G401 (cell line): ENCODE results near the gene ERC2. TPM values are rescaled to one million over a fixed set of nuclear protein-coding genes. Genes with fewer than 3 reads are reported as not detected.
A peak's percentile ranks its signal among the peaks of the same experiment; 100 is the strongest.

Source experiments
- DNase-seq: peaks from one replicate; pipeline ENCODE4 v3.0.0-alpha.2; 2015; ENCODE audit warnings: low spot score
- in situ Hi-C: cut with HindIII; loops from 2 replicates; pipeline ENCODE4 v1.10.0; 2016; ENCODE audit warnings: low sequenced_read_pairs, mixed read lengths
- total RNA-seq: library from RNA; depleted of rRNA; stranded (reverse); fragments of >200 nt; shearing (Covaris generic); gene quantifications from 2 replicates; pipeline ENCODE4 v1.2.3, GENCODE V29; 2014

Gene ERC2
- total RNA-seq, 1 experiment from 2014 or later: 3.8 TPM

DNA sequence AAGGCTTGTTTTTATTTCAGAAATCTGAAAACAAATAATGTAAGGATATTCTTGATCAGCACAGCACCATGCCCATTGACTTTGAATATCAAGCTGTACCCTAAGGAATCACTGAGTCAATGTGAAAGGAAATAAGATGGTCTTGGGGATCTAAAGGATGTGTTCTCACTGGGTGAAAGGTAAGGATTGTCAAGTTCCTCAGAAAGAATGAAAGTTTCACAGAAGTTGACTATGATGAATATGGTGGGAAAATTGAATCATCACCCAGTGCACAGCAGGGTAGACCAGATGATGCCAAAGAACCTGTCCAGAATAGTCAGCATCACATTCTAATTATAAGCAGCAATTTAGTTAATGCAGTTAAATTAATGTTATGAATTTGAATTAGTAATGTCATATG, 16.2 kb downstream of the ERC2 start:
- DNase-seq: no peak
- in situ Hi-C loops: no loop called here

GRCh38 chr3:56443372-56443771, 24.9 kb downstream of the ERC2 start:
- in situ Hi-C loops: no loop called here
- DNase-seq: no peak

DNA sequence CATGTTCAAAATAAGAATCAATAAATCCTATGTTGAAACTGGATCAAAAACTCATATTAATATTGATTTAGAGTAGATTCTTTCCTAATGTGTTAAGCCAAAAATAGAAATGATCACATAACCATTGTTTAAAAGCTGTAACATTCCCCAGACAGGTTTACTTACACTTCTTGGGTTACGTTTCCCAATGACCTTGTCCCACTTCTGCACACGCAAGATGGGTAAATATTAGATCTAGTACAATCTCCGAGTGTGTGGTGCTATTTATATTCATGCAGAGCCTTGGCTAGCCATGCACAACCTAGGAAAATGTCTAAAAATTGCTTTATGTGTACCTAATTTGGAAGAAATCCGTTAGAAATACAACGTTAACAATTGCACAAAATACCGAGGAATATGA, 39.6 kb downstream of the ERC2 start:
- in situ Hi-C loops: no loop called here
- no peak for DNase-seq

- no peak for DNase-seq
- in situ Hi-C loops: no loop called here
These were observed 43.4 kb downstream of the ERC2 start for GRCh38 chr3:56424885-56425284.

DNA sequence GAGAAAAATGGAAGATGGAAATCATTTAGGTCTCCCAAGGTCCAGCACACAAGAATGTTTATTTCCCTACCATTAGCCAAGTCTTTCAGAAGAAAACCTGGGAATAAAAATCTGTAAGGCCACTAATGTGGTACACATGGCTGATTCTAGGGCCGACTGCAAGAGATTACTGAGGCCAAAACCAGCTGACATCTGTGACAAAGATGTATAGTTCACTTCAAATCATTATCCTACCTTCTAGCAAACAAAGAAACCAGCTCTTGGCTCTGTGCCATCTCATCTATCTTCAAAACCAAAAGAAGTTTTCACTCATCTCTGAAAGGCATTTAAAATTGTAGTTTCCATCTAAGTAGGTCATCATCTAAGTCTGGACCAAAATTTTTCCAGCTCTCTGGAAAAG, 43.9 kb downstream of the ERC2 start:
- DNase-seq: peak; percentile 24
- in situ Hi-C loops: no loop called here

DNA sequence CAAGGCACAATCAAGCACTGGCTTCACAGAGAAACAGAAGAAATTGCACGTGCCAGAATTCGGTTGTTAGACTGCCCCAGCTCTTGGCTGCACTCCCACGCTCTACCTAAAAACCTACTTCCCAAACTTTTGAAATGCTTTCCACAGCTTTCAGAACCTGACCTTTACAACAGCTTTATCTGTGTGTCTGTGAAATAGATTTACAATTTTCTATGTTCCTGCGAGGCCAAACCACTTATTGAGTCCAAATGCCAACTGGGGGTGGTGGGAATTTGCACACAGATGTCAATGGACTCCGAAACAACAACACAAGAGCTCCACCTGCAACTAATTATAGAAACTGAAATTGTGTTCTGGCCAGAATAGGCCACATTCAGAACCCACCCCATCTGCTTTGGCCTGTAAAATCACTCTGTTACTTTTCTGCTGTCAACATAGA, 44.6 kb downstream of the ERC2 start:
- in situ Hi-C loops: no loop called here
- peak; percentile 36 for DNase-seq

GRCh38 chr3:56422316-56422715, 46.0 kb downstream of the ERC2 start:
- in situ Hi-C loops: no loop called here
- peak; percentile 12 for DNase-seq

DNA sequence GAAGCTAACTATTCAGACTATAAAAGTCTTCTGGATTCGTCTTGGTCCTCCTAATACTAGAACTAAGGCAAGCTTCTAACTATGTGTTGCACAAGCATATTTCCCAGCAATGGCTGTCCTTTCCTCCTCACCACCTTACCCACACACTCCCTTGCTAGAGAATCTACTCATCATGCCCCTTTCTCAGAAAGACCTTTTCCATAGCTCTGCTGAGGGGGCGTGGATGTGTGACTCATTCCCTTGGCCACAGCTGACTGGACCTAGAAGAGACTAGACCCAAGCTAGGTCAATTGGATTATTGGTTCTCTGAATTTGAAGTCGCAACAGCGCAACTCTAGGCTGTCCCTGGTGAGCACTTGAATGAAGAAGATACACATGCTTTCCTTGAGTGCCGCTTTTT, 47.1 kb downstream of the ERC2 start:
- in situ Hi-C loops: no loop called here
- DNase-seq: no peak

GRCh38 chr3:56415652-56416051, 52.6 kb downstream of the ERC2 start:
- DNase-seq: no peak
- in situ Hi-C loops: no loop called here

DNA sequence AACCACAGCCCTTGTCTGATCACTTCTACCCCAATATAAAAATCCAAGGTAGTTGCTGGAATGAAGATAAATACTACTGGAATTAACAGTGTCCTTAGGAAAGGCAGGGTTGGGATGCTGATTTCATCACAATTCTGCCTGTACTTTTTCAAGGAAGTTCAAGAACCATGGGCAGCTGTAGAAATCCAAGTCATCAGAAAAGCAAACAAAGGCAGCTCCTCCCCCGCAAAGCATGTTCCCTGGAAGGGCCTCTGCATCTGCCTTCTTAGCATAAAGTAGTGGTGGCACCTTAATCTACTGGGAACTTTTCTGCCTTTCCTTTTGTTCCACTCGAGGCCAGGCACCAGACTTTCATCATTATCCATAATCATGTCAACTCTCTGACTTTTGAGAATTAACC, 54.4 kb downstream of the ERC2 start:
- no peak for DNase-seq
- in situ Hi-C loops: no loop called here

- no peak for DNase-seq
- in situ Hi-C loops: no loop called here
These were observed 57.1 kb downstream of the ERC2 start for GRCh38 chr3:56411166-56411565.

GRCh38 chr3:56410576-56410975, 57.7 kb downstream of the ERC2 start:
- no peak for DNase-seq
- in situ Hi-C loops: no loop called here

GRCh38 chr3:56409790-56410189, 58.5 kb downstream of the ERC2 start:
- in situ Hi-C loops: no loop called here

DNA sequence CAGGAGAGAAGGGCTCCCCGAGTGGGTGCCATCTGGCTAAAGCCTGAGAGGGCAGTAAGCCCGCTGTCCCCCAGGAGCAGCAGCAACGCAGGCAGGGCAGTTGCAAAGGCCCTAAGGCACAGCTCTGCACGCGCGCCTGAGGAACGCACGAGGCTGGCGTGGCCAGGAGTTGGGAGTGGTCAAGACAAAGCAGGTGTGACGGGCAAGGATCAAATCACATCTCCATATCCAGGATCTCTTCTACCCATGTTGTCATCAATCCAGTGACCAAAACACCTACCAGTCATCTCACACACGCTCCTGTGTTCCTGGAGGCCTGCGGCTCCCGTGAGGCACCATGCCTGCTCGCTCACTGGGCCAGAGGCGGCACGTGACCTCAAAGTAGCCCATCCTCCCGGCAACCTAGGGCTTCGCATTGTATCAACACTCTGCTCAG, 59.5 kb downstream of the ERC2 start:
- DNase-seq: peak; percentile 65
- in situ Hi-C loops: no loop called here

More at GRCh38 chr3:56409790-56410189, 58.5 kb downstream of the ERC2 start:
- DNase-seq: no peak

DNA sequence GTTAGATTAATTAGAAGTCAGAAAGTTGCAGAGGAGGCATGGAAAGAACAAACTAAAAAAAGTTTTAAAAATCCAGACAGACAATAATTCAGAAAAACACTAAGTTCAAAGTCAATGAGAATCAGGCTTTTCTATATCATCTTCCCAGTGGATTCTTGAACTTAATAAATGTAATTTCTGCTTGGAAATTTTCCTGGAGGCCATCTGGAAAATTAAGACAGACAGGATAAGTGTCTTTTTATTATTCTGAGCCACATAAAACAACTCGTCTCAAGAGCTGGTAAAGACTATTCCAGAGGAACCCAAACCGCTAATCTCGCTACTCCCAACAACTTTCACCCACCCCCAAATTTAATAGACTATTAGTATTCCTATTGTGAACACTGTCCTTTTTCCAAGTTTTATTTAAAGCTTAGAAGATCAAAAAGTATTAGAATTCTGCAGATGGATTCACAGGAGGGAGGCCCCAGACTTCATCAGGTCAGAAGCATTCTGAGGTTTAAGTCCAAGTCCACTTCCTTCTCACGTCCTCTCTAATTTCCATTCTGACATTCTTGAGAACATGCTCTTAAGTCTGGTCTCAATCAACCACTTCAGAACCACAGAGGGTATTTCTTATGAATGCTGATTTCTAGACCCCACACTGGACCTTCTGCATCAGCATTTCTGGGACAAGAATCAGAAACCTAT, 61.3 kb downstream of the ERC2 start:
- in situ Hi-C loops: no loop called here
- DNase-seq: no peak

DNA sequence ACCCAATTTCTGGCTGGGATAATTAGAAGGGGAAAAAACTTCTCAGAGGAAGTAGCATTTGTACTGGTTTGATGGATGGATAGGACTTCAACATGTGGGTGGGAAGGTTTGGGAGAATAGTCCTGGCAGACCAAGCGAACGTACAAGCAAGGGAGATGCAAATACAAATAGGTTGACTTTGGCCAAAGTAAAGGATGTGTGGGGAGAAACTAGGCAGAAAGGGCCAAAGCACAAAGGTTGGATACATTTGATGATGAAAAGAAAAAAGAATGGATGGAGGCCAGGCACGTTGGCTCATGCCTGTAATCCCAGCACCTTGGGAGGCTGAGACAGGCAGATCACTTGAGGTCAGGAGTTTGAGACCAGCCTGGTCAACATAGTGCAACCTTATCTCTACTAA, 63.4 kb downstream of the ERC2 start:
- in situ Hi-C loops: no loop called here
- no peak for DNase-seq

DNA sequence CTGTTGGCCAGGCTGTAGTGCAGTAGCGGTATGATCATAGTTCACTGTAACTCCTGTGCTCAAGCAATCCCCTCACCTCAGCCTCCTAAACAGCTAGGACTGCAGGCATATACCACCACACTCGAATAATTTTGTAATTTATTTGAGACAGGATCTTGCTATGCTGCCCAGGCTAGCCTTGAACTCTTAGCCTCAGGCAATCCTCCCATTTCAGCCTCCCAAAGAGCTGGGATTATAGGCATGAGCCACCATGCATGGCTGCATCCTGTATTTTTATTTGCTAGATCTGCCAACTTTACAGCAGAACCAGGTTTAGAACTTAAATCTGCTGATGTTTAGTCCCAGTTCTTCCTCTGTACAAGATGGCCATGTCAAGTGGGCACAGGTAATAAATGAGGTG, 69.6 kb downstream of the ERC2 start:
- in situ Hi-C loops: no loop called here

DNA sequence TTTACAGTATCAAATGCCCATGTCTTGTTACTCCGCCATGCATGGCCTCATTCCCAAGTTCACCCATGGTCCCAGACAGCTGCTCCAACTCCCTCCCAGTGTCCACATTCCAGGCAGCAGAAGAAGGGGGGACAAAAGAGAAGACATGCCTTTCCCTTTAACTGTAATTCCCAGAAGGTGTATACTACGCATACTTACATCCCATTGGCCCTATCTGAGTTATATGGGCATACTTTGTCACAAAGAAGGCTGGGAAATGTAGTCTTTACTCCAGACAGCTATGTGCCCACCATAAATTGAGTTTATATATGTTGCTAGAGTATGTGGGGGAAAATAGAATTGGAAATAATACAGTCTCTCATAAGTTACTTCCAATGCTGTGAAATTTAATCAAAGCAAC, 70.5 kb downstream of the ERC2 start:
- in situ Hi-C loops: no loop called here
- DNase-seq: no peak

More for the DNA sequence above, 69.6 kb downstream of the ERC2 start:
- DNase-seq: no peak

GRCh38 chr3:56389183-56389830, 79.0 kb downstream of the ERC2 start:
- no peak for DNase-seq
- in situ Hi-C loops: no loop called here

- in situ Hi-C loops: no loop called here
- DNase-seq: no peak
These were observed 85.2 kb downstream of the ERC2 start for GRCh38 chr3:56383092-56383491.

DNA sequence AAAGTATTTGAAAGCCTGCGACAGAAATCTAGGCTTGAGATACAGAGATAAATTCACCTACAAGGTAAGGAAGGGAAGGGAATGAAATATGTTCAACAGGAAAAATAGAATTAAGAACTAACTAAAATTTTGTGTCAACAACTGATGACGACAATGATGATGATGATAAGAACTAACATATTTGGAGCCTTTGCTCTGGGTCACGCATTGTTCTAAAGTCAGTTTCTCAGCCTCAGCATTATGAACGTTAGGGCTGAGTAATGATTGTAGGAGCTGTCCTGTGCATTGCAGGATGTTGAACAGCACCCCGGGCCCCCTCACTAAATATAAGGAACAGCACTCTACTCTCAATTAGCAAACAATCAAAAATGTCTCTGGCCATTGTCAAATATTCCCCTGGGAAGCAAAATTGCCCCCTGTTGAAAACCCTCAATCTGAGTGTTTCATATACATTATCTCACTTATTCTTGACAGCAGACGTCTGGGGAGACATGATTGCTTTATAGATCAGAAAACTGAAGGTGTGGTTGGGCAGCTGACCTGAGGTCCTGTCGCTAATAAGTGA, 88.5 kb downstream of the ERC2 start:
- no peak for DNase-seq
- in situ Hi-C loops: no loop called here
